C4-2B (cell line): ENCODE results near the gene NPAS3.

Experiments
- H3K27ac ChIP-seq: fragments of 450-650 bp; 2 replicates; pipeline ENCODE4 v1.5.1; 2017
- ZFX ChIP-seq: fragments of 450-650 bp; IDR thresholded peaks from 2 replicates; pipeline ENCODE4 v1.6.1; 2017
- TF ChIP-seq, protein P1 (sequence below): fragments of 450-650 bp; conservative IDR thresholded peaks from 2 replicates; pipeline ENCODE4 v1.5.1; 2017; ENCODE audit warnings: mild to moderate bottlenecking

The NPAS3 gene

DNA sequence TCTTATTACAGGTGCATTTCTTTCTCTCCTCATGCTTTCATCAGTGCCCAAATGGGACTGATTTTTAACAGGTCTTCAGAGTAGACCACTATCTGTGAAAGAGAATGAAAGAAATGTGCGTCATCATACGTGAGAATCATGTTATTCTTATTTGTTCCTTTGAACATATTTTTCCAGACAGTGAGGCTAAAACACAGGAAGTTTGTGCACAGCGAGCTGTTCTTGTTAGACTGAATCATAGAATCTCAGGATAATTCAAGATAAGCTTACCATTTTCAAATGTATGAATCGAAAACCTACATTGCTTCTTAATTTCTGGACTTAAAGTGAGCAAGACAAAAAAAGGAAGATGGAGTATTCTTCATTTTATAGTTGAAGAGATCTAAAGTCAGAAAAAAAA is 629.1 kb downstream of the NPAS3 start:
- TF ChIP-seq, protein P1, sequence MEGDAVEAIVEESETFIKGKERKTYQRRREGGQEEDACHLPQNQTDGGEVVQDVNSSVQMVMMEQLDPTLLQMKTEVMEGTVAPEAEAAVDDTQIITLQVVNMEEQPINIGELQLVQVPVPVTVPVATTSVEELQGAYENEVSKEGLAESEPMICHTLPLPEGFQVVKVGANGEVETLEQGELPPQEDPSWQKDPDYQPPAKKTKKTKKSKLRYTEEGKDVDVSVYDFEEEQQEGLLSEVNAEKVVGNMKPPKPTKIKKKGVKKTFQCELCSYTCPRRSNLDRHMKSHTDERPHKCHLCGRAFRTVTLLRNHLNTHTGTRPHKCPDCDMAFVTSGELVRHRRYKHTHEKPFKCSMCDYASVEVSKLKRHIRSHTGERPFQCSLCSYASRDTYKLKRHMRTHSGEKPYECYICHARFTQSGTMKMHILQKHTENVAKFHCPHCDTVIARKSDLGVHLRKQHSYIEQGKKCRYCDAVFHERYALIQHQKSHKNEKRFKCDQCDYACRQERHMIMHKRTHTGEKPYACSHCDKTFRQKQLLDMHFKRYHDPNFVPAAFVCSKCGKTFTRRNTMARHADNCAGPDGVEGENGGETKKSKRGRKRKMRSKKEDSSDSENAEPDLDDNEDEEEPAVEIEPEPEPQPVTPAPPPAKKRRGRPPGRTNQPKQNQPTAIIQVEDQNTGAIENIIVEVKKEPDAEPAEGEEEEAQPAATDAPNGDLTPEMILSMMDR: no peak
- no peak for TF ChIP-seq ZFX
- H3K27ac ChIP-seq: no peak overlapping the region

DNA sequence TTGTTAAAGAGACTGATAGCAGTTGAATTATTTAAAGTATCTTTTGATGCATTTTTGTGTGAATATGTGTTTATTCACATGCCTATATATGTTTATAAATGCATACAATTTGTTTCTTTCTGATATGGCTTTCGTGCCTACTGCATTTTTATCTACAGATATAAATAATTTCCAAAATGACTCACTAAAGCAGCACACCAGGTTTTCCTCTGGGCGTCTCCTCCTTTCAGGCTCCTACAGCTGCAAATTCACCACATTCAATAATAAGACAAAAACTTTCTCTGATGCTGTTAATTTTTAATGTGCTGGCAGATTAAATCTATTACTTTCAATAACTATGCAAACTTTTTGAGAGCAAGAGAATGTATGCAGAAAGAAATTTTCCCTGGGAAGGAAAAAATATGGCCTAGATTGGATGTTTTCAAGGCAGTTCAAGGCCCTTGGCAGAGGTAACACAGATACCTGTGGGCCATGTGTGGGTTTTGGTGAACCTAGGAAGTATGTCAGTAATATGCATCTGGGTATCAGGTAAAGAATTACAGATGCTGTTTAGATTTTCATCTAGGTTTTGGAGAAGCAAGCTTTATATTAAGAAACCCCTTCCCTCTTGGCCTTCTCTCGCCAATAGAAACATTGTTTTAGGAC is 630.4 kb downstream of the NPAS3 start:
- TF ChIP-seq, protein P1: no peak
- no peak for TF ChIP-seq ZFX

DNA sequence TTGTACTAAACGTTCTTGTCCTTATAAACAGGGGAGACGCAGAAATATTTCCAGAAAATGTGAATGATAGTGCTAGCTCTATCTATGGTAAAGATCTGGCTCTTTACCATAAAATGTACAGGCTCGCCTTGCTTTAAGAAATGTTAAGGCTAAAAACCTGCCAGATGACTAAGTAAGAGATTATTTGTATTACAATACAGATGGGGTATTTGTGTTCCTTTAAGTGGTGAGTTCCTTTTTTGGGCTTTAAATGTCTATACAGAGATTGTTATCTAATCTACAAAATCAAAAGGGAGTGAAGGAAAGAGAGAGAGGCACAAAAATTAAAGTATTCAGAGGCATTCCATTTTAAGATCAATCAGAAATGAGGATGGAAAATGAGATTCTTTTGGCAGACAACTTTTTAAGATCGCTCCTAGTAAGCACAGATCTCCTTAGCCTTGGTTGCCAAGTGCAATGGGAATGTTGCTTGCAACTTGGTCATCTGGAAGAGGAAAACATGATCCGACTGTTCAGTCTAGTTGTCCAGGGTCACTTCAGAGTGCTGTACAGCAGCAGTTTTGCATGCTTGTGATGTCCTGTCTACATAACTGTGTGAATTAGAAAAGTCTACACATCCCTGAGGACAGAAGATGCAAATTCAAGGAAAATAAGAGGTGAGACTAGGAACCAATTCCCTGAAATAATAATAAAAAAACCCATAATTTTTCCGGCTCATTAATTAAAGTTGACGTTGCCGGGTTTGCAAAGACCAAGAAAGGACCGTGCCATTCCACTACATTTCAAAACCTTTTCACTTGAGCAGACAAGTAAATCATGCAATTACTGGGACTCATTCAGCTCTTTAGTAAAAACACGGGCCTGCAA is 631.4 kb downstream of the NPAS3 start:
- H3K27ac ChIP-seq: no peak overlapping the region

More for the DNA sequence above, 630.4 kb downstream of the NPAS3 start:
- no peak overlapping the region for H3K27ac ChIP-seq

DNA sequence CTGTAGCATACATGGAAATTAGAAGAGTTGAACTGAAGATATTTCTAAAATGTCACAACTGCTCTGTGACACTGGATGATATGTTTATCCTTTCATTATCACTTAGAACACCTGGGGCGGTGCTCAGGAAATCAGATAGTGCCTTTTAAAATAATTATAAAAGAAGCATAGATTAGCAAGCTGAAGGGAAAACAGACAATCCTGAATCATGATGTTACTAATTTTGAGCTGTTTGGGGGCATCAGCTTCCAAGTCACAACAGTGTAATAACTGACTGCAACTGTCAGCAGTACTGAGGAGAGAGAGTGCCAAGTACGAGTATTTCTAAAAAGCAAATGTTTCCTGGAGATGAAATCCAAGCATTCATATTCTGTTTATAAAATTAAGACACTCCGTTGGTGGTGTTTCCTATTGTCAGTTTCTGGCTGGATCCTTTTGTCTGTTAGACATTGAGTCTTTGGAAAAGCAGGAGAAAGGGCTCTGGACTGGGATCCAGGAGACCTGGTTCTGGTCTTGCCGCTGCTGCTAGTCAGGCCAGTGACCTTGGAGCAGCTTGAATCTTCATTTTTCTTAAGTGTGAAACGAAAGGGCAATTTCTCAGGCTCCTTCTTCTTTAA is 632.1 kb downstream of the NPAS3 start:
- no peak for TF ChIP-seq ZFX
- TF ChIP-seq, protein P1: no peak
- H3K27ac ChIP-seq: no peak overlapping the region

More for the DNA sequence above, 631.4 kb downstream of the NPAS3 start:
- TF ChIP-seq, protein P1: no peak
- no peak for TF ChIP-seq ZFX

DNA sequence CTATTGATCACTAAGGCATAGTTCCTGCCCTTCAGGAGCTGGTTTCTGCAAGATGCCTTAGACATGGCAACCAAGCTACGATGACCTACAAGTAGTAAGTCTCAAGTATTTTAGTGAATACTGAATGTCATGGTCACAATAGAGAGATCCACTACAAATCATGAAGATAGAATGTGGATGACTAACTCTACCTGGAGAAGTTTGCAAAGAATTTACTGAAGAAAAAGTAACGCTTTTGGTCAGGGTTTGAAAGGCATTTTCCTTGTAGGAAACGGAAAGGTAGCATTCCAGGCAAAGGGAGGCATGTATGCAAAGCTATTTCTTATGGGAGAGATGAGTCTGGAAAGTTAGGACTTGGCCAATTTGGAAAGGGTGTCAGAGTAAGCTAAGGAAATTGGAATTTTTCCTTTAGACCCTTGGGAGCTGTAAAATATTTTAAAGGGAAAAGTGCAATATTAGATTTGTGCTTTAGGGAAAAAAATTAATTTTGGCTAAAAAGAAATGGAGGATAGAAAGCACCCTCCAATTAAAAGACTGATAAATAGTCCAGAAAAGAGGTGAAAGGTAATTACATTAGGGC is 634.7 kb downstream of the NPAS3 start:
- no peak overlapping the region for H3K27ac ChIP-seq
- TF ChIP-seq, protein P1: no peak
- no peak for TF ChIP-seq ZFX

DNA sequence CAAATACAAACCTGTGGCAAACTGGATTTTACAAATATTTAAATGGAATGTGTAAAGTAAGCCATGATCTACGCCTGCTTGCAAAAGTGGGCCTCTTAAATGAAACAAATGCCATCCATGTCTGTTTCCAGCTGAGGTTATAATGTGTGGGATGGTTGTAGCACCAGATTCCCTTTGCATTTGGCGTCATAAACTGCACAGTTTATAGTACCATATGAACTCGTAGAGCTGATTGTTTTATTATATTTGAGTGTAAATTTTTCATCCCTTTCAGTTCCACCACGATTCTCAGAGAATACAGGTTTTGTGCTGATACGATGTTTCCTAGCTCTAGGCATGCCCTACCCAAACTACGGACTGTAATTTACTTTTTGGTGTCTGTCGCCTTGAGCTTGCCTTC is 637.3 kb downstream of the NPAS3 start:
- no peak overlapping the region for H3K27ac ChIP-seq
- TF ChIP-seq ZFX: no peak
- TF ChIP-seq, protein P1: no peak
